K562 (cell line): ENCODE measurements around the gene MARCHF3.

Source experiments
- BCLAF1 ChIP-seq, 2 experiments: fragments of 450-650 bp in 1 of 2; IDR thresholded peaks; 2 replicates each; pipeline ENCODE4 v1.6.1; 2011 to 2017; ENCODE audit warnings: low read depth in 2 of 2, antibody characterized with exemption in 1 of 2, borderline replicate concordance in 1 of 2, low read length in 1 of 2, mild to moderate bottlenecking in 1 of 2, mixed read lengths in 1 of 2; ENCODE audit not compliant: control insufficient read depth in 1 of 2
- CREB3 ChIP-seq: fragments of 450-650 bp; conservative IDR thresholded peaks from 2 replicates; pipeline ENCODE4 v1.6.1; 2016; ENCODE audit warnings: missing genetic modification characterization, low read depth, mild to moderate bottlenecking, missing compliant biosample characterization, moderate library complexity
- CTCF ChIP-seq, 3 experiments: IDR thresholded peaks in 2 of 3; conservative IDR thresholded peaks in 1 of 3; 2 replicates each; pipeline ENCODE4 v1.5.1; 2011 to 2012; ENCODE audit warnings: low read length in 3 of 3, mild to moderate bottlenecking in 3 of 3, control low read depth in 2 of 3, improper control_type of control experiment in 1 of 3, inconsistent platforms in 1 of 3, low read depth in 1 of 3, mixed read lengths in 1 of 3, moderate library complexity in 1 of 3; ENCODE audit not compliant: insufficient read depth in 2 of 3
- ELF1 ChIP-seq: fragments of 200-800 bp; sonication (Bioruptor generic); IDR thresholded peaks from 2 replicates; pipeline ENCODE4 v1.6.1; 2016; ENCODE audit warnings: missing genetic modification characterization, missing compliant biosample characterization
- ELK3 ChIP-seq: fragments of 450-650 bp; formaldehyde crosslinking; IDR thresholded peaks from 2 replicates; pipeline ENCODE4 v1.4.0; 2020; ENCODE audit warnings: mild to moderate bottlenecking
- MCM3 ChIP-seq: fragments of 450-650 bp; IDR thresholded peaks from 2 replicates; pipeline ENCODE4 v1.6.1; 2016
- MNT ChIP-seq, 2 experiments: fragments of 450-650 bp; conservative IDR thresholded peaks; 2 replicates each; pipeline ENCODE4 v1.6.1; 2017; ENCODE audit warnings: mild to moderate bottlenecking in 2 of 2, moderate library complexity in 2 of 2
- MYC ChIP-seq, 2 experiments: fragments of 250-450 bp in 1 of 2; sonication (Bioruptor Pico) in 1 of 2; IDR thresholded peaks; 2 replicates each; pipeline versions ENCODE4 v1.5.1 to v1.6.1; 2012 to 2021; ENCODE audit warnings: low read depth in 2 of 2, borderline replicate concordance in 1 of 2, improper control_type of control experiment in 1 of 2, low read length in 1 of 2, mild to moderate bottlenecking in 1 of 2, moderate library complexity in 1 of 2
- NR2C2 ChIP-seq, 2 experiments: fragments of 200-800 bp in 1 of 2; sonication (Bioruptor generic) in 1 of 2; sonication (generic) in 1 of 2; formaldehyde crosslinking in 1 of 2; IDR thresholded peaks; 2 replicates each; pipeline versions ENCODE4 v1.6.1 to v1.8.0; 2016 to 2022; ENCODE audit warnings: mild to moderate bottlenecking in 1 of 2, missing compliant biosample characterization in 1 of 2, missing genetic modification characterization in 1 of 2, missing genetic modification reagents in 1 of 2
- RB1 ChIP-seq: fragments of 450-650 bp; IDR thresholded peaks from 2 replicates; pipeline ENCODE4 v1.6.1; 2017; ENCODE audit warnings: low read depth, mild to moderate bottlenecking
- RBBP5 ChIP-seq: fragments of 200-600 bp; sonication (generic); IDR thresholded peaks from 2 replicates; pipeline ENCODE4 v1.6.1; 2012; ENCODE audit warnings: borderline replicate concordance, mild to moderate bottlenecking, low read length, control low read depth, inconsistent platforms; ENCODE audit not compliant: insufficient read depth, poor library complexity, severe bottlenecking
- SMAD1 ChIP-seq: fragments of 150-350 bp; IDR thresholded peaks from 2 replicates; pipeline ENCODE4 v1.6.1; 2014; ENCODE audit warnings: low read length, low read depth; ENCODE audit not compliant: partially characterized antibody
- ZNF277 ChIP-seq: fragments of 250-450 bp; sonication (Bioruptor Pico); IDR thresholded peaks from 2 replicates; pipeline ENCODE4 v1.8.0; 2022; ENCODE audit warnings: inconsistent platforms, mild to moderate bottlenecking, moderate library complexity, borderline replicate concordance
- ZNF311 ChIP-seq: fragments of 250-450 bp; sonication (Bioruptor Pico); IDR thresholded peaks from 2 replicates; pipeline ENCODE4 v1.4.0; 2020; ENCODE audit warnings: mild to moderate bottlenecking, moderate library complexity

GRCh38 chr5:126982926-126983873 lies 47.2 kb downstream of the MARCHF3 start:
- TF ChIP-seq CREB3 (tag) (no peak), CTCF (IDR thresholded peaks at IDR 0.05 in 2 of 3, conservative IDR thresholded peaks at IDR 0.05 in 1 of 3; ENCODE audit: insufficient read depth in 2 of 3, low read depth in 1 of 3, low read length in 3 of 3) (no peak), SMAD1 (no peak), ZNF277 (CRISPR knock-in tag) (no peak), RBBP5 (no peak), MNT (conservative IDR thresholded peaks at IDR 0.05) (no peak), MCM3 (no peak), BCLAF1 (IDR thresholded peaks at IDR 0.05; ENCODE audit: borderline replicate concordance in 1 of 2, control insufficient read depth in 1 of 2, low read depth in 2 of 2, low read length in 1 of 2) (no peak), ELF1 (no peak), ELK3 (no peak), NR2C2 (CRISPR knock-in tag; IDR thresholded peaks at IDR 0.05) (no peak), NR2C2 (tag; IDR thresholded peaks at IDR 0.05) (no peak), ZNF311 (CRISPR knock-in tag) (no peak), RB1 (no peak), MYC (IDR thresholded peaks at IDR 0.05; ENCODE audit: low read depth, low read length) (no peak), MYC (CRISPR knock-in tag; IDR thresholded peaks at IDR 0.05; ENCODE audit: borderline replicate concordance, low read depth) (no peak)
